IPS DF 4.7 (cell line): ENCODE measurements around the gene RUVBL2.

Experiments used
- DNase-seq: peaks from one replicate; pipeline ENCODE4 v3.0.0-alpha.2; 2013; ENCODE audit warnings: low spot score; ENCODE audit errors: extremely low read depth

The RUVBL2 gene

DNA sequence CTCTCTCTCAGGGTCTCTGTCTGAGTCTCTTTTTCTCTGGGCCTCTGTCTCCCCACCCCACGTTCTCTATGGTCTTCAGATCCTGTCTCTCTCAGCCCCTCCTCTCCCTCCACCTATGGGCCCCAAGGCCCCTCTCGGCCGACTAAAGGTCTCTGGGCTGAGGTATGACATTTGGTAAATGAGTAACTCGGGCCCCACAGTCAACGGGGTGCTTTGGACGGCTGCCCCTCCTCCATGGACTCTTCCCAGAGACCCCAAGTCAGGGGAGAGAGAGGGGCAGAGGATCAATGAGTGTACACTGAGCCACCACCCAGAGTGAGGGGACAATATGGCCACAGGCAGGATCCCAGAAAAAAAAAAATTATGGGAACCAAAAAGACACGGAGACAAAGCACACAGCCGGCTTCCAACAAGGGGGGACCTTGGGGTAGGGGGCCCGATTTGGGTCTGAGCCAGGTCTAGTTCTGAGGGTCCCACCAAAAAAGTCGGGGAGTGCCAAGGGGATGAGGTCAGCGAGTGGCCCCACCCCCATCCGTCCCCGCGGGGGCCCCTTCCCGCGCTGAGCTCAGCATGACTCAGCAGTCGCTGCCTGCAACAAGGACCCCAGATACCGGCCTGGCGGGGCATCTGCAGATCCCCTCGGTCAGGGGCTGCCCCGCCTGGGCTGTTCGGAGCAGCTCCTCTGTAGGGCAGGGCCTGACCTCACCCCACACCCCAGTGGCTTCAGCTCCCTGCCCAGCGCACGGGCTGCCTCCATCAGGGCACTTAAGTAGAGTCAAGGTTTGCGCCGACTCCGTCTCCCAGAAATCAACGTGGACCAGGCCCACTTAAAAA, 30.1 kb upstream of the RUVBL2 start:
- DNase-seq = no peak

DNA sequence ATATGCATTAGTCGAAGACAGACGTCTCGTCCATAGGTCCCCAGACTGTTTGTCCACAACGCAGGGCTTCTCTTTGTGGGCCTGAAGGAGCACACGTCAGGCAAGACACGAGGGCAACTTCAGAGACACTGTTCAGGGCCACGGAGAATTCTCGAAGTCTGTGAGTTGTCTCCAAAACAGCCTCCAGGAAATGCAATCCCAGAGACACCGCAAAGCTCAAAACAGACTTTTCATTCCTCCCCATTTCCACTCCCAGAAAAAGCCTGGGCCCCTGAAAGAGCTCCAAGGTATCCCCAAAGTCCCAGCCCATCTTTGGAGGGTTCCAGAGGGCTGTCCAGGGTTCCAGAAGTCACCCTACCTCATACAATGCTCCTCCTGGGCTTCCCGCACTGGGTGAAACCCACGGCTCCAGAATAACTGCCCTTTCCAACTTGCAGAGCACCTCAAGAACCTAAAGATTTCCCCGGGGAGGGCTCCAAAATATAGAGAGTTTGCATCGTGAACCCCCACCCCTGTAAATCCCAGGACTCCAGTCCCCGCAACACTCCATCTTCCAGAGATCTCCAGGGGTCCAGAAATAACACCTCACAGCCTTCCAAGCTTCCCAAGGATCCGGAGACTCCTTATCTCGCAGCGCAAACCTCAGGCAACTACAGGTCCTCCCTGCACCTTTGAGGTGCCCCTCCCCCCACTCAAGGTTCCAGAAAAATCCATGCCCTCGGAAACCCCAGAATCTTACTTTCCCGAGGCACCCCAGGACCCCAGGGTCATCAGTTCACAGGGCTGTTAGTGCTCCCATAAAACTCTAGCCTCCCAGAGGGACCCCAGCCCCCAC, 29.3 kb upstream of the RUVBL2 start:
- no peak for DNase-seq

- no peak for DNase-seq
Observed at GRCh38 chr19:48965040-48965805, 28.5 kb upstream of the RUVBL2 start, which contains the start of gene FTL. Gene FTL (plus strand): TSS chr19:48965309. CDS start chr19:48965508, 199 bp downstream.

- DNase-seq = no peak
Observed at GRCh38 chr19:48965806-48966540, 27.7 kb upstream of the RUVBL2 start.

- DNase-seq = no peak
Observed at GRCh38 chr19:48966541-48967345, 26.9 kb upstream of the RUVBL2 start.

GRCh38 chr19:48967346-48968178, 26.1 kb upstream of the RUVBL2 start:
- no peak for DNase-seq

DNA sequence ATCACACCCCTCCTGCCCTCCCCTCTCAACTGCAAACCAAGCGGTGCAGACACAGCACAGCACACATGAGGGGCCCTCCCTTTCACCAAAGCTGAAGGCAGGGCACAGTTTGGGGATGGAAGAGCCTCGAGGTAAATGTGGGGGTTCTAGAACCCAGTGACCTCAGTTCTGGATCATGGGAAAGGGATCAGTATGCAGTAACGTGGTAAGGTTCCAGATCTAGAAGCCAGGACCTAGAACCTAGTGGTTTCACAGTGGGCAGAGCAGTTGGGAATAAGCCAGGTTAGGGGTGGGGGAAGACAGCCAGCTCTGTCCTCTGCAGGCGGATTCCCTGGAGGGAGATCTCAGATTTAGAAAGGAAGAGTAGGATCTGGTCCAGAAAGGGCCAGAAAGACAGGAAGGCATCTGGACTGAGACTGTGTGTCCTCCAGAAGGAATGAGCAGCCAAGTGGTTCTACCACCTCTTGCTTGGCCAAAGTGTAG, 25.5 kb upstream of the RUVBL2 start:
- no peak for DNase-seq

DNA sequence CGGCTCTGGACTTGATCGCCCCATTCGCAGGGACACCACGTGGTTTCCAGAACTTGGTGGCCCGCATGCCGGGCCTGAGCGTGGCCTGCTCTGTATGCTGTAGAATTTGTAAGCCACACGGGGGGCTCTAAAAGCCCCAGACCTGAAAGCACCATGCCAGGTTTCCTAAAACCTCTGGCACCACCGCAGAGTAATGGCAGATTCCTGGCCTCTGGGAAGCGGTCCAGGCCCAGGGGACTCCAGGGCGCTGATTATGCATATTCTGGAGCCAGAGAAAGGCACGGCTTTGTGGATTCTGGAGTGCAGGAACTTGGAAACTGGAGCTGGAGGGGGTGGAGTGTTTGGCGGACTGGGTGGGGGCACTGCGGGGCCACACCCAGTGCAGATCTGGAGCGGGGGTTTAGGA, 24.9 kb upstream of the RUVBL2 start:
- DNase-seq = no peak

- no peak for DNase-seq
Observed at GRCh38 chr19:48969276-48970138, 24.2 kb upstream of the RUVBL2 start.

- no peak for DNase-seq
Observed at GRCh38 chr19:48970139-48970766, 23.4 kb upstream of the RUVBL2 start.

- DNase-seq = no peak
Observed at GRCh38 chr19:48970923-48971395, 22.7 kb upstream of the RUVBL2 start.

GRCh38 chr19:48975947-48976847, 17.5 kb upstream of the RUVBL2 start:
- no peak for DNase-seq

- DNase-seq = no peak
Observed at GRCh38 chr19:48977061-48977460, 16.6 kb upstream of the RUVBL2 start.

GRCh38 chr19:48982280-48982679, 11.4 kb upstream of the RUVBL2 start:
- DNase-seq = no peak

- no peak for DNase-seq
Observed at GRCh38 chr19:48985711-48986110, 8.0 kb upstream of the RUVBL2 start.

- DNase-seq = no peak
Observed at GRCh38 chr19:48986211-48986610, 7.5 kb upstream of the RUVBL2 start.
